OCI-LY7 (cell line): ENCODE results near the gene ZNF804A.

Experiments
- CTCF ChIP-seq: fragments of 200-600 bp; sonication (generic); conservative IDR thresholded peaks from 2 replicates; pipeline ENCODE4 v1.5.1; 2014; ENCODE audit warnings: mild to moderate bottlenecking, antibody characterized with exemption, low read length, moderate library complexity, mixed read lengths
- EZH2phosphoT487 ChIP-seq: fragments of 200-600 bp; sonication (generic); IDR thresholded peaks from 2 replicates; pipeline ENCODE4 v1.6.1; 2018; ENCODE audit warnings: low read depth, borderline replicate concordance, mild to moderate bottlenecking, mixed run types, antibody characterized with exemption, low read length, moderate library complexity, mixed read lengths

GRCh38 chr2:184729581-184729980 is 131.3 kb downstream of the ZNF804A start:
- no peak for TF ChIP-seq CTCF
- no peak for TF ChIP-seq EZH2phosphoT487
